Loucy (cell line): ENCODE results near the gene DEGS1.

Experiments used
- EZH2phosphoT487 ChIP-seq: fragments of 200-600 bp; IDR thresholded peaks from 2 replicates; pipeline ENCODE4 v1.6.1; 2018; ENCODE audit warnings: antibody characterized with exemption, mild to moderate bottlenecking, moderate library complexity, borderline replicate concordance
- TF ChIP-seq, protein P1 (sequence below): fragments of 200-600 bp; sonication (generic); conservative IDR thresholded peaks from 2 replicates; pipeline ENCODE4 v1.5.1; 2014; ENCODE audit warnings: mild to moderate bottlenecking, antibody characterized with exemption, low read length

DNA sequence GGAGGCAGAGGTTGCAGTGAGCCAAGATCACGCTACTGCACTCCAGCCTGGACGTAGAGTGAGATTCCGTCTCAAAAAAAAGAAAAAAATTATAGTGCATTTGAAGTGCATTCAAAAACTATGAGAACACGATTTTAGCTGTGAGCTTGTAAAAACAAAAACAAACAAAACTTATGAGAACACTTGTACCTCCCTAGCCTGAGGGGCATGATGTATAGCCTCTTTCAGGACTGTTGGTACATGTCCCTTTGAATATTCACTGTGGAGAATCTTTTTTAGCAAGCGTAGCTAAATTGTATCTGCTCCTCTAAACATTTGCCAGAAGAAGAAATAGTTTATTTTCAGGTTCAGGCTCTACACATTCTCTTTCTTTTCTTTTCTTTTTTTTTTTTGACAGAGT, 9.5 kb upstream of the DEGS1 start:
- TF ChIP-seq, protein P1, sequence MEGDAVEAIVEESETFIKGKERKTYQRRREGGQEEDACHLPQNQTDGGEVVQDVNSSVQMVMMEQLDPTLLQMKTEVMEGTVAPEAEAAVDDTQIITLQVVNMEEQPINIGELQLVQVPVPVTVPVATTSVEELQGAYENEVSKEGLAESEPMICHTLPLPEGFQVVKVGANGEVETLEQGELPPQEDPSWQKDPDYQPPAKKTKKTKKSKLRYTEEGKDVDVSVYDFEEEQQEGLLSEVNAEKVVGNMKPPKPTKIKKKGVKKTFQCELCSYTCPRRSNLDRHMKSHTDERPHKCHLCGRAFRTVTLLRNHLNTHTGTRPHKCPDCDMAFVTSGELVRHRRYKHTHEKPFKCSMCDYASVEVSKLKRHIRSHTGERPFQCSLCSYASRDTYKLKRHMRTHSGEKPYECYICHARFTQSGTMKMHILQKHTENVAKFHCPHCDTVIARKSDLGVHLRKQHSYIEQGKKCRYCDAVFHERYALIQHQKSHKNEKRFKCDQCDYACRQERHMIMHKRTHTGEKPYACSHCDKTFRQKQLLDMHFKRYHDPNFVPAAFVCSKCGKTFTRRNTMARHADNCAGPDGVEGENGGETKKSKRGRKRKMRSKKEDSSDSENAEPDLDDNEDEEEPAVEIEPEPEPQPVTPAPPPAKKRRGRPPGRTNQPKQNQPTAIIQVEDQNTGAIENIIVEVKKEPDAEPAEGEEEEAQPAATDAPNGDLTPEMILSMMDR, result no peak
- TF ChIP-seq EZH2phosphoT487, result no peak
